ENCODE data around the gene LAMA5. TPM values are rescaled to one million over a fixed set of nuclear protein-coding genes. Genes with fewer than 3 reads are reported as not detected.

Gene LAMA5
- polyA plus RNA-seq, 1 of the 3 experiments (the other 2 are of a cell fraction) = 27.2 TPM

DNA sequence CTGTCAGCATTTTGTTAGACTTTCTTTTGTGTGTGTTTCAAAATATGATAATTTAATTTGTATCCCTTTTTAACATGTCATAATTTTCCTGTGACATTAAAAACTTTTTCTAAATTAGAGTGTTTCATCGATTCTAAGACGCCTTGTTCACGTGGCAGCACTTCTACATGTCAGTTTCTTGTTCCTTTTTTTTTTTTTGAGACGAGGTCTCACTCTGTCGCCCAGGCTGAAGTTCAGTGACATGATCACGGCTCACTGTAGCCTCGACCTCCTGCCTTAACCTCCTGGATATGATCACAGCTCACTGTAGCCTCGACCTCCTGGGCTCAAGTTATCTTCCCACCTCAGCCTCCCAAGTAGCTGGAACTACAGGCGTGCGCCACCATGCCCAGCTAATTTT is 91.9 kb downstream of the LAMA5 start:
- H3K9me2 ChIP-seq = no peaks in the 10 kb centered on the region
- CTCF ChIA-PET = no interaction called here
- H3F3A ChIP-seq (replicated peaks; ENCODE audit: insufficient read depth) = no peaks in the 10 kb centered on the region
- peaks cover 8 to 26% of the 10 kb centered on the region in 2 experiments for H3K36me3 ChIP-seq (replicated peaks in 1 of 2; ENCODE audit: control insufficient read depth in 1 of 2, insufficient read depth in 2 of 2, low read length in 1 of 2)
- H3K4me1 ChIP-seq (ENCODE audit: control insufficient read depth in 1 of 2, insufficient read depth in 2 of 2, low read depth in 1 of 2, low read length in 1 of 2) = no peaks in the 10 kb centered on the region; a peak in 1 of 4 replicates
- H3K4me2 ChIP-seq = no peak overlapping the region
- TF ChIP-seq, protein P1, sequence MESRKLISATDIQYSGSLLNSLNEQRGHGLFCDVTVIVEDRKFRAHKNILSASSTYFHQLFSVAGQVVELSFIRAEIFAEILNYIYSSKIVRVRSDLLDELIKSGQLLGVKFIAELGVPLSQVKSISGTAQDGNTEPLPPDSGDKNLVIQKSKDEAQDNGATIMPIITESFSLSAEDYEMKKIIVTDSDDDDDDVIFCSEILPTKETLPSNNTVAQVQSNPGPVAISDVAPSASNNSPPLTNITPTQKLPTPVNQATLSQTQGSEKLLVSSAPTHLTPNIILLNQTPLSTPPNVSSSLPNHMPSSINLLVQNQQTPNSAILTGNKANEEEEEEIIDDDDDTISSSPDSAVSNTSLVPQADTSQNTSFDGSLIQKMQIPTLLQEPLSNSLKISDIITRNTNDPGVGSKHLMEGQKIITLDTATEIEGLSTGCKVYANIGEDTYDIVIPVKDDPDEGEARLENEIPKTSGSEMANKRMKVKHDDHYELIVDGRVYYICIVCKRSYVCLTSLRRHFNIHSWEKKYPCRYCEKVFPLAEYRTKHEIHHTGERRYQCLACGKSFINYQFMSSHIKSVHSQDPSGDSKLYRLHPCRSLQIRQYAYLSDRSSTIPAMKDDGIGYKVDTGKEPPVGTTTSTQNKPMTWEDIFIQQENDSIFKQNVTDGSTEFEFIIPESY (IDR thresholded peaks at IDR 0.05; ENCODE audit: borderline replicate concordance, low read depth) = no peak
- TF ChIP-seq CHD2 (IDR thresholded peaks at IDR 0.05; ENCODE audit: low read length, partially characterized antibody) (no peak), RAD21 (IDR thresholded peaks at IDR 0.05; ENCODE audit: low read length) (no peak), YY1 (IDR thresholded peaks at IDR 0.05; ENCODE audit: low read depth) (no peak), FOSL2 (IDR thresholded peaks at IDR 0.05; ENCODE audit: borderline replicate concordance, low read depth) (no peak), MXI1 (IDR thresholded peaks at IDR 0.05; ENCODE audit: low read depth, low read length) (no peak), TCF12 (IDR thresholded peaks at IDR 0.05) (no peak), GATA2 (CRISPR knock-in tag; IDR thresholded peaks at IDR 0.05) (no peak)
- TF ChIP-seq, protein P2, sequence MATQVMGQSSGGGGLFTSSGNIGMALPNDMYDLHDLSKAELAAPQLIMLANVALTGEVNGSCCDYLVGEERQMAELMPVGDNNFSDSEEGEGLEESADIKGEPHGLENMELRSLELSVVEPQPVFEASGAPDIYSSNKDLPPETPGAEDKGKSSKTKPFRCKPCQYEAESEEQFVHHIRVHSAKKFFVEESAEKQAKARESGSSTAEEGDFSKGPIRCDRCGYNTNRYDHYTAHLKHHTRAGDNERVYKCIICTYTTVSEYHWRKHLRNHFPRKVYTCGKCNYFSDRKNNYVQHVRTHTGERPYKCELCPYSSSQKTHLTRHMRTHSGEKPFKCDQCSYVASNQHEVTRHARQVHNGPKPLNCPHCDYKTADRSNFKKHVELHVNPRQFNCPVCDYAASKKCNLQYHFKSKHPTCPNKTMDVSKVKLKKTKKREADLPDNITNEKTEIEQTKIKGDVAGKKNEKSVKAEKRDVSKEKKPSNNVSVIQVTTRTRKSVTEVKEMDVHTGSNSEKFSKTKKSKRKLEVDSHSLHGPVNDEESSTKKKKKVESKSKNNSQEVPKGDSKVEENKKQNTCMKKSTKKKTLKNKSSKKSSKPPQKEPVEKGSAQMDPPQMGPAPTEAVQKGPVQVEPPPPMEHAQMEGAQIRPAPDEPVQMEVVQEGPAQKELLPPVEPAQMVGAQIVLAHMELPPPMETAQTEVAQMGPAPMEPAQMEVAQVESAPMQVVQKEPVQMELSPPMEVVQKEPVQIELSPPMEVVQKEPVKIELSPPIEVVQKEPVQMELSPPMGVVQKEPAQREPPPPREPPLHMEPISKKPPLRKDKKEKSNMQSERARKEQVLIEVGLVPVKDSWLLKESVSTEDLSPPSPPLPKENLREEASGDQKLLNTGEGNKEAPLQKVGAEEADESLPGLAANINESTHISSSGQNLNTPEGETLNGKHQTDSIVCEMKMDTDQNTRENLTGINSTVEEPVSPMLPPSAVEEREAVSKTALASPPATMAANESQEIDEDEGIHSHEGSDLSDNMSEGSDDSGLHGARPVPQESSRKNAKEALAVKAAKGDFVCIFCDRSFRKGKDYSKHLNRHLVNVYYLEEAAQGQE (IDR thresholded peaks at IDR 0.05; ENCODE audit: low read depth, low read length) = no peak
- TF ChIP-seq, protein P3, sequence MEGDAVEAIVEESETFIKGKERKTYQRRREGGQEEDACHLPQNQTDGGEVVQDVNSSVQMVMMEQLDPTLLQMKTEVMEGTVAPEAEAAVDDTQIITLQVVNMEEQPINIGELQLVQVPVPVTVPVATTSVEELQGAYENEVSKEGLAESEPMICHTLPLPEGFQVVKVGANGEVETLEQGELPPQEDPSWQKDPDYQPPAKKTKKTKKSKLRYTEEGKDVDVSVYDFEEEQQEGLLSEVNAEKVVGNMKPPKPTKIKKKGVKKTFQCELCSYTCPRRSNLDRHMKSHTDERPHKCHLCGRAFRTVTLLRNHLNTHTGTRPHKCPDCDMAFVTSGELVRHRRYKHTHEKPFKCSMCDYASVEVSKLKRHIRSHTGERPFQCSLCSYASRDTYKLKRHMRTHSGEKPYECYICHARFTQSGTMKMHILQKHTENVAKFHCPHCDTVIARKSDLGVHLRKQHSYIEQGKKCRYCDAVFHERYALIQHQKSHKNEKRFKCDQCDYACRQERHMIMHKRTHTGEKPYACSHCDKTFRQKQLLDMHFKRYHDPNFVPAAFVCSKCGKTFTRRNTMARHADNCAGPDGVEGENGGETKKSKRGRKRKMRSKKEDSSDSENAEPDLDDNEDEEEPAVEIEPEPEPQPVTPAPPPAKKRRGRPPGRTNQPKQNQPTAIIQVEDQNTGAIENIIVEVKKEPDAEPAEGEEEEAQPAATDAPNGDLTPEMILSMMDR (IDR thresholded peaks at IDR 0.05) = no peak
- TF ChIP-seq, protein P4, sequence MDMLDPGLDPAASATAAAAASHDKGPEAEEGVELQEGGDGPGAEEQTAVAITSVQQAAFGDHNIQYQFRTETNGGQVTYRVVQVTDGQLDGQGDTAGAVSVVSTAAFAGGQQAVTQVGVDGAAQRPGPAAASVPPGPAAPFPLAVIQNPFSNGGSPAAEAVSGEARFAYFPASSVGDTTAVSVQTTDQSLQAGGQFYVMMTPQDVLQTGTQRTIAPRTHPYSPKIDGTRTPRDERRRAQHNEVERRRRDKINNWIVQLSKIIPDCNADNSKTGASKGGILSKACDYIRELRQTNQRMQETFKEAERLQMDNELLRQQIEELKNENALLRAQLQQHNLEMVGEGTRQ (IDR thresholded peaks at IDR 0.05; ENCODE audit: borderline replicate concordance, low read depth, low read length) = no peak
- POLR2A ChIA-PET = no interaction called here
- 90% methylated on average over 10 of the region's 10 CpGs for WGBS (ENCODE audit: low lambda C conversion rate)
- no peak overlapping the region for H3K4me3 ChIP-seq (ENCODE audit: low read depth in 2 of 2, low read length in 1 of 2)
- H2AFZ ChIP-seq (ENCODE audit: low read depth) = no peak overlapping the region
- no peak for DNase-seq
- no peaks in the 10 kb centered on the region for H4K20me1 ChIP-seq (ENCODE audit: insufficient read depth)
- H3K79me2 ChIP-seq (ENCODE audit: insufficient read depth) = no peaks in the 10 kb centered on the region
- H3K9ac ChIP-seq = no peak overlapping the region
- no peaks in the 10 kb centered on the region for H3K9me3 ChIP-seq
- no peak overlapping the region for H3K27ac ChIP-seq (ENCODE audit: low read depth in 2 of 2, low read length in 1 of 2)
- H3K27me3 ChIP-seq (ENCODE audit: insufficient read depth) = no peaks in the 10 kb centered on the region
